Measurements from ENCODE around the gene GRSF1.

DNA sequence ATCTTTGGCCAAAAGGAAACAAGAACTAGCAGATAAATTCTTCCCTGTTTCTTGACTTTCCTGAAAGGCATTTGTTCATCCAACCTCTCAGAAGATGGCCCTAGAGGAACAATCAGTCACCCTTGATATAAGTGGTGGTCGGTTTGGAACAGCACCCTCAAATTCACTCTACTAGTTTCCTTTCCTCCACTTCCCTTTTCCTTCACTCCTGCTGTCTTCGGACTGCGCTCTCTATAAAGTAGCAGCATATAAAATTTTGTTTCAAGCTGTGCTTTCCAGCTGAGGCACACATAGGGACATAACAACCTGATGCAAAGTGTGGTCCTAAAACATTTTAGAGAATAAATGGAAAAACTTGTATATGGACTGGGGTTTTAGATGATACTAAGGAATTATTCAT lies 33.5 kb upstream of the GRSF1 start:
- TF ChIP-seq, protein P1, sequence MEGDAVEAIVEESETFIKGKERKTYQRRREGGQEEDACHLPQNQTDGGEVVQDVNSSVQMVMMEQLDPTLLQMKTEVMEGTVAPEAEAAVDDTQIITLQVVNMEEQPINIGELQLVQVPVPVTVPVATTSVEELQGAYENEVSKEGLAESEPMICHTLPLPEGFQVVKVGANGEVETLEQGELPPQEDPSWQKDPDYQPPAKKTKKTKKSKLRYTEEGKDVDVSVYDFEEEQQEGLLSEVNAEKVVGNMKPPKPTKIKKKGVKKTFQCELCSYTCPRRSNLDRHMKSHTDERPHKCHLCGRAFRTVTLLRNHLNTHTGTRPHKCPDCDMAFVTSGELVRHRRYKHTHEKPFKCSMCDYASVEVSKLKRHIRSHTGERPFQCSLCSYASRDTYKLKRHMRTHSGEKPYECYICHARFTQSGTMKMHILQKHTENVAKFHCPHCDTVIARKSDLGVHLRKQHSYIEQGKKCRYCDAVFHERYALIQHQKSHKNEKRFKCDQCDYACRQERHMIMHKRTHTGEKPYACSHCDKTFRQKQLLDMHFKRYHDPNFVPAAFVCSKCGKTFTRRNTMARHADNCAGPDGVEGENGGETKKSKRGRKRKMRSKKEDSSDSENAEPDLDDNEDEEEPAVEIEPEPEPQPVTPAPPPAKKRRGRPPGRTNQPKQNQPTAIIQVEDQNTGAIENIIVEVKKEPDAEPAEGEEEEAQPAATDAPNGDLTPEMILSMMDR (conservative IDR thresholded peaks at IDR 0.05), result no peak
- no peak for TF ChIP-seq ZFX (IDR thresholded peaks at IDR 0.05)
